ENCODE data around the gene PLXNA4. TPM values are rescaled to one million over a fixed set of nuclear protein-coding genes. Genes with fewer than 3 reads are reported as not detected.

The PLXNA4 gene
- total RNA-seq, 1 donor from 2014 or later = 3.3 TPM

DNA sequence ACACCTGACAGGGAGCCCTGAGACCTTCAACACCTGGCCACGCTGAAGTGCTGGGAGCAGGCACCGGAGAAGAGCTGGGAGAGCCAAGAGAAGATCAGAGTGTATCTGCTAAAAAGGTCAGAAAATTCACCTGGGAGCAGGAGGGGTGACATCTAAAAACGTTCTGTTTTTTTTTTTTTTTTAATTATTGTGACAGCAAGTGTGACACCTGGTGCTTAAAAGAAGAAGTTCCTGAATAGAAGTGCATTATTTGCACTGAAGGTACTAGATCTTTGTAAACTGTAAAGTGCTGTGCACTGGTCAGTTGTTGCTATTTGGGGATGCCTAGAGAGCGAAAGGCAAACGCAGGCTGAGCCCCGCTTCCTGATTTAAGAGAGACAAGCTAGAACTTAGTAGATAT lies 422.0 kb downstream of the PLXNA4 start:
- DNase-seq (ENCODE audit: low read depth) (no peak), FAIRE-seq (no peak)
- H3K79me2 ChIP-seq (ENCODE audit: insufficient read depth, low read length) = no peaks in the 10 kb centered on the region
- no peaks in the 10 kb centered on the region for H3K4me1 ChIP-seq (ENCODE audit: insufficient read depth, low read length)
- Mint-ChIP-seq H3K27me3 (ENCODE audit: low read depth, unreplicated experiment) (peaks cover 74% of the 10 kb centered on the region), H3K27ac (ENCODE audit: unreplicated experiment) (no peak overlapping the region), H3K4me3 (ENCODE audit: unreplicated experiment) (no peak overlapping the region), H3K9me3 (ENCODE audit: unreplicated experiment) (peaks cover 31% of the 10 kb centered on the region), H3K4me1 (ENCODE audit: low read depth, unreplicated experiment) (no peaks in the 10 kb centered on the region), H3K36me3 (ENCODE audit: low read depth, unreplicated experiment) (peaks cover 17% of the 10 kb centered on the region)
- H3K27me3 ChIP-seq (ENCODE audit: insufficient read depth, low read length) = no peaks in the 10 kb centered on the region
- H3K4me2 ChIP-seq (ENCODE audit: low read length) = no peak overlapping the region
- TF ChIP-seq EZH2 (IDR thresholded peaks at IDR 0.05; ENCODE audit: insufficient read depth, low read length) (no peak), CTCF (IDR thresholded peaks at IDR 0.05; ENCODE audit: insufficient read depth, low read depth, low read length) (no peak)
- no peak overlapping the region for H3K9ac ChIP-seq (ENCODE audit: low read length)
- no peaks in the 10 kb centered on the region for H3K36me3 ChIP-seq (ENCODE audit: insufficient read depth, low read length)
- no peak overlapping the region for H2AFZ ChIP-seq (ENCODE audit: low read depth, low read length)
- no peak overlapping the region for H3K4me3 ChIP-seq (ENCODE audit: insufficient read depth, low read depth, low read length)
- no peaks in the 10 kb centered on the region for H4K20me1 ChIP-seq (ENCODE audit: insufficient read depth, low read length)
- H3K27ac ChIP-seq (ENCODE audit: low read depth, low read length) = no peak overlapping the region
- H3K9me3 ChIP-seq (ENCODE audit: insufficient read depth, low read depth, low read length) = no peaks in the 10 kb centered on the region

- Histone ChIP-seq H3K4me2 (ENCODE audit: low read length) (no peak overlapping the region), H3K27ac (ENCODE audit: low read depth, low read length) (no peak overlapping the region), H3K9me3 (ENCODE audit: insufficient read depth, low read depth, low read length) (no peaks in the 10 kb centered on the region), H4K20me1 (ENCODE audit: insufficient read depth, low read length) (no peaks in the 10 kb centered on the region), H3K36me3 (ENCODE audit: insufficient read depth, low read length) (no peaks in the 10 kb centered on the region), H2AFZ (ENCODE audit: low read depth, low read length) (no peak overlapping the region), H3K4me3 (ENCODE audit: insufficient read depth, low read depth, low read length) (no peak overlapping the region), H3K27me3 (ENCODE audit: insufficient read depth, low read length) (no peaks in the 10 kb centered on the region), H3K79me2 (ENCODE audit: insufficient read depth, low read length) (no peaks in the 10 kb centered on the region), H3K9ac (ENCODE audit: low read length) (no peak overlapping the region), H3K4me1 (ENCODE audit: insufficient read depth, low read length) (no peaks in the 10 kb centered on the region)
- H3K36me3 Mint-ChIP-seq (ENCODE audit: low read depth, unreplicated experiment) = peaks cover 13% of the 10 kb centered on the region
- no peak overlapping the region for H3K27ac Mint-ChIP-seq (ENCODE audit: unreplicated experiment)
- peaks cover 1% of the 10 kb centered on the region for H3K4me1 Mint-ChIP-seq (ENCODE audit: low read depth, unreplicated experiment)
- DNase-seq (ENCODE audit: low read depth) (no peak), FAIRE-seq (no peak)
- no peak for TF ChIP-seq EZH2 (IDR thresholded peaks at IDR 0.05; ENCODE audit: insufficient read depth, low read length)
- TF ChIP-seq CTCF (IDR thresholded peaks at IDR 0.05; ENCODE audit: insufficient read depth, low read depth, low read length) = no peak
- H3K9me3 Mint-ChIP-seq (ENCODE audit: unreplicated experiment) = peaks cover 24% of the 10 kb centered on the region
- peaks cover 56% of the 10 kb centered on the region for H3K27me3 Mint-ChIP-seq (ENCODE audit: low read depth, unreplicated experiment)
- no peak overlapping the region for H3K4me3 Mint-ChIP-seq (ENCODE audit: unreplicated experiment)
Measured at GRCh38 chr7:132152131-132152889, 424.0 kb downstream of the PLXNA4 start.

DNA sequence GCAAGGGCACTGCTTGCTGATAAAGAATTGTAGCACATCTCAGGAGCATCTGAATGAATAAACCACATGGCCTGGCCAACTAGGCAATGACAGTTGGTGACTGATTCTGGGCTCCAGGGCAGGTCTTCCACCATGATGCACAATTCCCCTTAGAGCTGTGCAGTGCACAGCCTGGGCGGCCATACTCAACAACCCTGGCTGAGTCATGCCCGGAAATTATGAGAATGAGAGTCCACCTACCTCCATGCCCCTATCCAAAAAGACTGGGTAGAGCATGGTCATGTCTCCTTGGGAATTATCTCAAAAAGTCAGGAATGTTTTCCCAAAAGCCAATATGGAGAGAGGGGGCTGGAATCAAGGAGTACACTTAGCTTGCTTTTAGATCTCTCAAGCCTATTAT lies 425.6 kb downstream of the PLXNA4 start:
- TF ChIP-seq CTCF (IDR thresholded peaks at IDR 0.05; ENCODE audit: insufficient read depth, low read depth, low read length) (no peak), EZH2 (IDR thresholded peaks at IDR 0.05; ENCODE audit: insufficient read depth, low read length) (no peak)
- no peaks in the 10 kb centered on the region for H3K4me1 ChIP-seq (ENCODE audit: insufficient read depth, low read length)
- peaks cover 22% of the 10 kb centered on the region for H3K9me3 Mint-ChIP-seq (ENCODE audit: unreplicated experiment)
- no peaks in the 10 kb centered on the region for H3K9me3 ChIP-seq (ENCODE audit: insufficient read depth, low read depth, low read length)
- H2AFZ ChIP-seq (ENCODE audit: low read depth, low read length) = no peak overlapping the region
- H3K79me2 ChIP-seq (ENCODE audit: insufficient read depth, low read length) = no peaks in the 10 kb centered on the region
- peaks cover 5% of the 10 kb centered on the region for H3K4me1 Mint-ChIP-seq (ENCODE audit: low read depth, unreplicated experiment)
- no peaks in the 10 kb centered on the region for H4K20me1 ChIP-seq (ENCODE audit: insufficient read depth, low read length)
- no peak overlapping the region for H3K9ac ChIP-seq (ENCODE audit: low read length)
- H3K27ac ChIP-seq (ENCODE audit: low read depth, low read length) = no peak overlapping the region
- H3K27ac Mint-ChIP-seq (ENCODE audit: unreplicated experiment) = no peak overlapping the region
- no peak for FAIRE-seq
- H3K4me3 ChIP-seq (ENCODE audit: insufficient read depth, low read depth, low read length) = no peak overlapping the region
- H3K4me2 ChIP-seq (ENCODE audit: low read length) = no peak overlapping the region
- no peaks in the 10 kb centered on the region for H3K27me3 ChIP-seq (ENCODE audit: insufficient read depth, low read length)
- no peaks in the 10 kb centered on the region for H3K36me3 ChIP-seq (ENCODE audit: insufficient read depth, low read length)
- peaks cover 11% of the 10 kb centered on the region for H3K36me3 Mint-ChIP-seq (ENCODE audit: low read depth, unreplicated experiment)
- H3K27me3 Mint-ChIP-seq (ENCODE audit: low read depth, unreplicated experiment) = peaks cover 48% of the 10 kb centered on the region
- H3K4me3 Mint-ChIP-seq (ENCODE audit: unreplicated experiment) = no peak overlapping the region
- no peak for DNase-seq (ENCODE audit: low read depth)

Data from astrocyte (in vitro differentiated cells and primary cell).